OCI-LY3 (cell line): ENCODE results near the gene REG3G.

Experiments
- EZH2phosphoT487 ChIP-seq: fragments of 200-600 bp; shearing (Covaris generic); IDR thresholded peaks from 2 replicates; pipeline ENCODE4 v1.6.1; 2018; ENCODE audit warnings: antibody characterized with exemption, mixed run types, low read depth
- TF ChIP-seq, protein P1 (sequence below): fragments of 200-600, 300-600 bp; sonication (generic); IDR thresholded peaks from 2 replicates; pipeline ENCODE4 v1.5.1; 2014; ENCODE audit warnings: antibody characterized with exemption, low read length, low read depth

DNA sequence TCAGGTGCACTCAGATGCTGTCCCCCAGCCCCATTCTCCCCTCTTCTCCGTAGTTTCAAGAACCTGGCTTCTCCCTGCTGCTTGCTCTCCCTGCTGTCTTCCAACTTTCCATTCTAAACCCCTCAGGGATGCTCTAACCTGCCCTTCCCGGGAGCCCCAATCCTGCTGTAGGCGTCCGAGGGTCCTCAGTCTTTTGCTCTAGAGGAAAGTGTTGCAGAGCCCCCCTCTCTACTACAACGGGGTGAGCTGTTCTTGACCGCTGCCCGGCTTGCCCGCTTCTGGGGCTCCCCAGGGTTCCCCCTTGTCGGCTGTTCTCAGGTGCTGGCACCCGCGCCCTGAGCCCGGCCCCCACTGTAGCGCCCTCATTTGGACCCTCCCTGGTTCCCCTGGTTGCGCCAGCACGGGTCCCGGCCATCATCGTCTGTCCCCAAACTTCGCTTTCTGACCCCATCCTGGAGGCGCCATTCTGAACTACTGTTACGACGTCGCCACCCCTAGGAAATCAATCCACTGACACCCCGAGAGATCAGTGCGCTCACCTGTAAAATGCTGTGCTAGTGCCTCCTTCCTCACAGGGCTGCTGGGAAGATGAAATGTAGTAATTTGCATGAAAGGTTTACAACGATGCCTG, 31.9 kb upstream of the REG3G start:
- TF ChIP-seq, protein P1, sequence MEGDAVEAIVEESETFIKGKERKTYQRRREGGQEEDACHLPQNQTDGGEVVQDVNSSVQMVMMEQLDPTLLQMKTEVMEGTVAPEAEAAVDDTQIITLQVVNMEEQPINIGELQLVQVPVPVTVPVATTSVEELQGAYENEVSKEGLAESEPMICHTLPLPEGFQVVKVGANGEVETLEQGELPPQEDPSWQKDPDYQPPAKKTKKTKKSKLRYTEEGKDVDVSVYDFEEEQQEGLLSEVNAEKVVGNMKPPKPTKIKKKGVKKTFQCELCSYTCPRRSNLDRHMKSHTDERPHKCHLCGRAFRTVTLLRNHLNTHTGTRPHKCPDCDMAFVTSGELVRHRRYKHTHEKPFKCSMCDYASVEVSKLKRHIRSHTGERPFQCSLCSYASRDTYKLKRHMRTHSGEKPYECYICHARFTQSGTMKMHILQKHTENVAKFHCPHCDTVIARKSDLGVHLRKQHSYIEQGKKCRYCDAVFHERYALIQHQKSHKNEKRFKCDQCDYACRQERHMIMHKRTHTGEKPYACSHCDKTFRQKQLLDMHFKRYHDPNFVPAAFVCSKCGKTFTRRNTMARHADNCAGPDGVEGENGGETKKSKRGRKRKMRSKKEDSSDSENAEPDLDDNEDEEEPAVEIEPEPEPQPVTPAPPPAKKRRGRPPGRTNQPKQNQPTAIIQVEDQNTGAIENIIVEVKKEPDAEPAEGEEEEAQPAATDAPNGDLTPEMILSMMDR = no peak
- TF ChIP-seq EZH2phosphoT487 = no peak
